Measurements from ENCODE around the gene LGR4.

DNA sequence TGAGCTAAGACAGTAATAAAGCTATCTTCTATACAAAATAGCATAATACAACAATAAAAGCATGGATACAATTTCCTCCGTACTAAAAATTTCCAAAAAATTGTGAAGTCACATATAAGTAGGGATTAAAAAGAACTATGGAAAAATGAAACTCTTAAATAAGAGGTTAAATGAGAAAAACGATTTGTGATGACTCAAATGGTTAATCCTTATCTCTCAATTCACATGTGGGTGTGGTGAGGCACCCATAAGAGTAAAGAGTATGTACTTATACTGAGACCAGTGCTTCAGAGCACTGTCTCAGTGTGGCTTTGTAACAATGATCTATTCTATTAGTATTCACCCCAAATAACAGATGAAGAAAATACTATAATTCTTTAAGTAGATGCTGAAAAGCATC, 84.6 kb downstream of the LGR4 start:
- no peak for TF ChIP-seq POLR2A (IDR thresholded peaks at IDR 0.05)
- TF ChIP-seq, protein P1, sequence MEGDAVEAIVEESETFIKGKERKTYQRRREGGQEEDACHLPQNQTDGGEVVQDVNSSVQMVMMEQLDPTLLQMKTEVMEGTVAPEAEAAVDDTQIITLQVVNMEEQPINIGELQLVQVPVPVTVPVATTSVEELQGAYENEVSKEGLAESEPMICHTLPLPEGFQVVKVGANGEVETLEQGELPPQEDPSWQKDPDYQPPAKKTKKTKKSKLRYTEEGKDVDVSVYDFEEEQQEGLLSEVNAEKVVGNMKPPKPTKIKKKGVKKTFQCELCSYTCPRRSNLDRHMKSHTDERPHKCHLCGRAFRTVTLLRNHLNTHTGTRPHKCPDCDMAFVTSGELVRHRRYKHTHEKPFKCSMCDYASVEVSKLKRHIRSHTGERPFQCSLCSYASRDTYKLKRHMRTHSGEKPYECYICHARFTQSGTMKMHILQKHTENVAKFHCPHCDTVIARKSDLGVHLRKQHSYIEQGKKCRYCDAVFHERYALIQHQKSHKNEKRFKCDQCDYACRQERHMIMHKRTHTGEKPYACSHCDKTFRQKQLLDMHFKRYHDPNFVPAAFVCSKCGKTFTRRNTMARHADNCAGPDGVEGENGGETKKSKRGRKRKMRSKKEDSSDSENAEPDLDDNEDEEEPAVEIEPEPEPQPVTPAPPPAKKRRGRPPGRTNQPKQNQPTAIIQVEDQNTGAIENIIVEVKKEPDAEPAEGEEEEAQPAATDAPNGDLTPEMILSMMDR (IDR thresholded peaks at IDR 0.05): no peak
